ENCODE measurements around the gene AFDN.

- TF ChIP-seq EP300 (IDR thresholded peaks at IDR 0.05): no peak
- TF ChIP-seq, protein P1, sequence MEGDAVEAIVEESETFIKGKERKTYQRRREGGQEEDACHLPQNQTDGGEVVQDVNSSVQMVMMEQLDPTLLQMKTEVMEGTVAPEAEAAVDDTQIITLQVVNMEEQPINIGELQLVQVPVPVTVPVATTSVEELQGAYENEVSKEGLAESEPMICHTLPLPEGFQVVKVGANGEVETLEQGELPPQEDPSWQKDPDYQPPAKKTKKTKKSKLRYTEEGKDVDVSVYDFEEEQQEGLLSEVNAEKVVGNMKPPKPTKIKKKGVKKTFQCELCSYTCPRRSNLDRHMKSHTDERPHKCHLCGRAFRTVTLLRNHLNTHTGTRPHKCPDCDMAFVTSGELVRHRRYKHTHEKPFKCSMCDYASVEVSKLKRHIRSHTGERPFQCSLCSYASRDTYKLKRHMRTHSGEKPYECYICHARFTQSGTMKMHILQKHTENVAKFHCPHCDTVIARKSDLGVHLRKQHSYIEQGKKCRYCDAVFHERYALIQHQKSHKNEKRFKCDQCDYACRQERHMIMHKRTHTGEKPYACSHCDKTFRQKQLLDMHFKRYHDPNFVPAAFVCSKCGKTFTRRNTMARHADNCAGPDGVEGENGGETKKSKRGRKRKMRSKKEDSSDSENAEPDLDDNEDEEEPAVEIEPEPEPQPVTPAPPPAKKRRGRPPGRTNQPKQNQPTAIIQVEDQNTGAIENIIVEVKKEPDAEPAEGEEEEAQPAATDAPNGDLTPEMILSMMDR (IDR thresholded peaks at IDR 0.05): no peak
- TF ChIP-seq POLR2A (IDR thresholded peaks at IDR 0.05): no peak
- no peak for TF ChIP-seq POLR2AphosphoS5 (IDR thresholded peaks at IDR 0.05)
Observed at GRCh38 chr6:167795874-167796191, 30.9 kb upstream of the AFDN start.

Data from suprapubic skin (tissue), 4 donors.